ENCODE data around the gene SEMA5A. TPM values are rescaled to one million over a fixed set of nuclear protein-coding genes. Genes with fewer than 3 reads are reported as not detected.

SEMA5A gene
- total RNA-seq, 1 experiment from 2014 or later: 22.3 TPM

GRCh38 chr5:9337928-9338595, 207.8 kb downstream of the SEMA5A start:
- peak; percentile 75 for DNase-seq
- peaks cover 15% of the 10 kb centered on the region for H3K36me3 ChIP-seq
- H3K4me3 ChIP-seq: no peak overlapping the region
- no peaks in the 10 kb centered on the region for H3K27me3 ChIP-seq
- H3K9me3 ChIP-seq: no peaks in the 10 kb centered on the region

GRCh38 chr5:9335754-9336495, 209.9 kb downstream of the SEMA5A start:
- no peaks in the 10 kb centered on the region for H3K27me3 ChIP-seq
- DNase-seq: no peak
- peaks cover 16% of the 10 kb centered on the region for H3K36me3 ChIP-seq
- no peak overlapping the region for H3K4me3 ChIP-seq
- no peaks in the 10 kb centered on the region for H3K9me3 ChIP-seq

GRCh38 chr5:9335269-9335668, 210.6 kb downstream of the SEMA5A start:
- Histone ChIP-seq H3K27me3 (no peaks in the 10 kb centered on the region), H3K36me3 (peaks cover 20% of the 10 kb centered on the region), H3K9me3 (no peaks in the 10 kb centered on the region), H3K4me3 (no peak overlapping the region)
- no peak for DNase-seq

- no peak for DNase-seq
- Histone ChIP-seq H3K27me3 (no peaks in the 10 kb centered on the region), H3K9me3 (no peaks in the 10 kb centered on the region), H3K36me3 (peaks cover 16% of the 10 kb centered on the region), H3K4me3 (no peak overlapping the region)
These were observed 213.8 kb downstream of the SEMA5A start for GRCh38 chr5:9332026-9332425.

GRCh38 chr5:9331372-9331771, 214.5 kb downstream of the SEMA5A start:
- no peak for DNase-seq
- H3K9me3 ChIP-seq: no peaks in the 10 kb centered on the region
- H3K27me3 ChIP-seq: no peaks in the 10 kb centered on the region
- H3K36me3 ChIP-seq: peaks cover 9% of the 10 kb centered on the region
- no peak overlapping the region for H3K4me3 ChIP-seq

GRCh38 chr5:9329125-9329524, 216.8 kb downstream of the SEMA5A start:
- no peaks in the 10 kb centered on the region for H3K9me3 ChIP-seq
- peaks cover 5% of the 10 kb centered on the region for H3K36me3 ChIP-seq
- no peaks in the 10 kb centered on the region for H3K27me3 ChIP-seq
- no peak overlapping the region for H3K4me3 ChIP-seq
- no peak for DNase-seq

- DNase-seq: no peak
- Histone ChIP-seq H3K36me3 (peaks cover under 1% of the 10 kb centered on the region), H3K4me3 (no peak overlapping the region)
These were observed 220.3 kb downstream of the SEMA5A start for GRCh38 chr5:9325549-9325948.

GRCh38 chr5:9324348-9325077, 221.4 kb downstream of the SEMA5A start:
- H3K36me3 ChIP-seq: no peaks in the 10 kb centered on the region; the same call in 1 of the 2 replicates
- H3K9me3 ChIP-seq: no peaks in the 10 kb centered on the region
- no peak for DNase-seq
- H3K4me3 ChIP-seq: no peak overlapping the region
- H3K27me3 ChIP-seq: no peaks in the 10 kb centered on the region

More at GRCh38 chr5:9325549-9325948, 220.3 kb downstream of the SEMA5A start:
- Histone ChIP-seq H3K27me3 (no peaks in the 10 kb centered on the region), H3K9me3 (no peaks in the 10 kb centered on the region)

- no peak for DNase-seq
- H3K36me3 ChIP-seq: no peaks in the 10 kb centered on the region; the same call in 1 of the 2 replicates
- no peaks in the 10 kb centered on the region for H3K27me3 ChIP-seq
- H3K9me3 ChIP-seq: no peaks in the 10 kb centered on the region
- no peak overlapping the region for H3K4me3 ChIP-seq
These were observed 225.2 kb downstream of the SEMA5A start for GRCh38 chr5:9320652-9321051.

- H3K9me3 ChIP-seq: no peaks in the 10 kb centered on the region
- DNase-seq: no peak
- no peaks in the 10 kb centered on the region for H3K27me3 ChIP-seq
These were observed 227.8 kb downstream of the SEMA5A start for GRCh38 chr5:9318031-9318430.

GRCh38 chr5:9316733-9317132, 229.1 kb downstream of the SEMA5A start:
- Histone ChIP-seq H3K27me3 (no peaks in the 10 kb centered on the region), H3K36me3 (no peaks in the 10 kb centered on the region; the same call in 1 of the 2 replicates), H3K9me3 (no peaks in the 10 kb centered on the region), H3K4me3 (no peak overlapping the region)
- no peak for DNase-seq

More at GRCh38 chr5:9318031-9318430, 227.8 kb downstream of the SEMA5A start:
- H3K36me3 ChIP-seq: no peaks in the 10 kb centered on the region
- no peak overlapping the region for H3K4me3 ChIP-seq

- Histone ChIP-seq H3K9me3 (no peaks in the 10 kb centered on the region), H3K27me3 (no peaks in the 10 kb centered on the region), H3K36me3 (no peaks in the 10 kb centered on the region; the same call in 1 of the 2 replicates), H3K4me3 (no peak overlapping the region)
- no peak for DNase-seq
These were observed 229.8 kb downstream of the SEMA5A start for GRCh38 chr5:9316041-9316440.

- H3K36me3 ChIP-seq: no peaks in the 10 kb centered on the region; the same call in 1 of the 2 replicates
- H3K9me3 ChIP-seq: no peaks in the 10 kb centered on the region
- DNase-seq: no peak
- no peak overlapping the region for H3K4me3 ChIP-seq
- no peaks in the 10 kb centered on the region for H3K27me3 ChIP-seq
These were observed 231.3 kb downstream of the SEMA5A start for GRCh38 chr5:9314558-9314957.

GRCh38 chr5:9313751-9314150, 232.1 kb downstream of the SEMA5A start:
- no peak overlapping the region for H3K4me3 ChIP-seq
- no peaks in the 10 kb centered on the region; the same call in 1 of the 2 replicates for H3K36me3 ChIP-seq
- no peaks in the 10 kb centered on the region for H3K9me3 ChIP-seq
- H3K27me3 ChIP-seq: no peaks in the 10 kb centered on the region
- DNase-seq: no peak

- Histone ChIP-seq H3K4me3 (no peak overlapping the region), H3K27me3 (no peaks in the 10 kb centered on the region), H3K36me3 (no peaks in the 10 kb centered on the region; the same call in 1 of the 2 replicates), H3K9me3 (no peaks in the 10 kb centered on the region)
- DNase-seq: no peak
These were observed 238.7 kb downstream of the SEMA5A start for GRCh38 chr5:9307150-9307549.

- H3K27me3 ChIP-seq: no peaks in the 10 kb centered on the region
- no peak overlapping the region for H3K4me3 ChIP-seq
- peaks cover 2% of the 10 kb centered on the region; the same call in 1 of the 2 replicates for H3K36me3 ChIP-seq
- H3K9me3 ChIP-seq: no peaks in the 10 kb centered on the region
- DNase-seq: no peak
These were observed 243.7 kb downstream of the SEMA5A start for GRCh38 chr5:9302218-9302617.

GRCh38 chr5:9301200-9301599, 244.7 kb downstream of the SEMA5A start:
- DNase-seq: no peak
- peaks cover 2% of the 10 kb centered on the region; the same call in 1 of the 2 replicates for H3K36me3 ChIP-seq
- H3K4me3 ChIP-seq: no peak overlapping the region
- no peaks in the 10 kb centered on the region for H3K9me3 ChIP-seq
- H3K27me3 ChIP-seq: no peaks in the 10 kb centered on the region
